GM23338 (cell line): ENCODE data around the gene CA6. TPM values are rescaled to one million over a fixed set of nuclear protein-coding genes. Genes with fewer than 3 reads are reported as not detected.

Experiments used
- ATAC-seq: fragments of 200-7000 bp; cut with Tn5 transposase; 3 replicates; pipeline ENCODE4 v1.9.1; 2020
- DNase-seq: peaks from one replicate; pipeline ENCODE4 v3.0.0-alpha.2; 2015; ENCODE audit warnings: low spot score
- H2AFZ ChIP-seq: fragments of 200-600 bp; sonication (generic); 2 replicates; pipeline ENCODE4 v1.8.0; 2016; ENCODE audit warnings: antibody characterized with exemption, mild to moderate bottlenecking, moderate library complexity
- H3F3A ChIP-seq: fragments of 200-600 bp; sonication (generic); replicated peaks from 2 replicates; pipeline ENCODE4 v1.8.0; 2017; ENCODE audit warnings: antibody characterized with exemption, mixed run types, low read depth
- H3K27ac ChIP-seq: fragments of 200-600 bp; sonication (generic); 2 replicates; pipeline ENCODE4 v1.6.1; 2016; ENCODE audit warnings: low read depth
- H3K27me3 ChIP-seq: fragments of 200-600 bp; sonication (generic); 2 replicates; pipeline ENCODE4 v1.8.0; 2016; ENCODE audit warnings: mild to moderate bottlenecking, mixed run types, moderate library complexity; ENCODE audit not compliant: insufficient read depth
- H3K36me3 ChIP-seq: fragments of 200-600 bp; sonication (generic); 2 replicates; pipeline ENCODE4 v1.8.0; 2016; ENCODE audit warnings: mild to moderate bottlenecking; ENCODE audit not compliant: insufficient read depth
- H3K4me1 ChIP-seq: fragments of 200-600 bp; sonication (generic); 2 replicates; pipeline ENCODE4 v1.8.0; 2016; ENCODE audit warnings: mild to moderate bottlenecking, moderate library complexity; ENCODE audit not compliant: insufficient read depth
- H3K4me2 ChIP-seq: fragments of 200-600 bp; sonication (generic); 2 replicates; pipeline ENCODE4 v1.7.1; 2017; ENCODE audit warnings: mixed run types
- H3K4me3 ChIP-seq: fragments of 200-600 bp; sonication (generic); 2 replicates; pipeline ENCODE4 v1.6.1; 2016; ENCODE audit warnings: mixed run types
- H3K79me2 ChIP-seq: fragments of 200-600 bp; sonication (generic); replicated peaks from 2 replicates; pipeline ENCODE4 v1.8.0; 2017; ENCODE audit warnings: mild to moderate bottlenecking; ENCODE audit not compliant: insufficient read depth
- H3K9me2 ChIP-seq: fragments of 200-600 bp; sonication (generic); 2 replicates; pipeline ENCODE4 v1.8.0; 2017; ENCODE audit not compliant: insufficient read depth
- H4K20me1 ChIP-seq: fragments of 200-600 bp; sonication (generic); replicated peaks from 2 replicates; pipeline ENCODE4 v1.8.0; 2017; ENCODE audit warnings: mild to moderate bottlenecking; ENCODE audit not compliant: insufficient read depth
- H3K27ac Mint-ChIP-seq: 2 replicates; pipeline ENCODE4 v1.8.0; 2020; ENCODE audit warnings: inconsistent platforms, mild to moderate bottlenecking, moderate library complexity, mixed read lengths
- H3K27me3 Mint-ChIP-seq: 3 replicates; pipeline ENCODE4 v1.8.0; 2022; ENCODE audit warnings: low read depth, mild to moderate bottlenecking, moderate library complexity, mixed read lengths, inconsistent platforms; ENCODE audit not compliant: insufficient read depth, poor library complexity
- H3K36me3 Mint-ChIP-seq: 3 replicates; pipeline ENCODE4 v1.8.0; 2021; ENCODE audit warnings: low read depth, mild to moderate bottlenecking, inconsistent platforms, moderate library complexity, mixed read lengths
- H3K4me1 Mint-ChIP-seq: 3 replicates; pipeline ENCODE4 v1.8.0; 2020; ENCODE audit warnings: mild to moderate bottlenecking, inconsistent platforms, mixed read lengths
- H3K4me3 Mint-ChIP-seq: 3 replicates; pipeline ENCODE4 v1.8.0; 2021; ENCODE audit warnings: moderate library complexity, mild to moderate bottlenecking, inconsistent platforms, mixed read lengths
- H3K9me3 Mint-ChIP-seq: 3 replicates; pipeline ENCODE4 v1.8.0; 2020; ENCODE audit warnings: moderate library complexity, mild to moderate bottlenecking, inconsistent platforms, mixed read lengths
- CREB1 ChIP-seq: fragments of 250-450 bp; sonication (Bioruptor Pico); IDR thresholded peaks from 2 replicates; pipeline ENCODE4 v1.5.0; 2020; ENCODE audit warnings: low read depth, mild to moderate bottlenecking, moderate library complexity
- EZH2 ChIP-seq: fragments of 200-600 bp; sonication (generic); IDR thresholded peaks from one replicate; pipeline ENCODE4 v1.8.0; 2017; ENCODE audit warnings: antibody characterized with exemption, mild to moderate bottlenecking, low read depth; ENCODE audit not compliant: unreplicated experiment
- ZNF114 ChIP-seq: fragments of 250-450 bp; sonication (Bioruptor Pico); IDR thresholded peaks from 2 replicates; pipeline ENCODE4 v1.5.0; 2020; ENCODE audit warnings: mild to moderate bottlenecking, moderate library complexity
- polyA plus RNA-seq: library from polyadenylated mRNA; unstranded; fragments of >200 nt; fragmentation: Nextera tagmentation; extraction: Ambion mirVana; gene quantifications from 2 replicates; pipeline ENCODE4 v1.2.1, GENCODE V29; 2016
- total RNA-seq: library from RNA; depleted of rRNA; stranded (reverse); fragments of >200 nt; shearing (Covaris generic); gene quantifications from 2 replicates; pipeline ENCODE4 v1.2.3, GENCODE V29; 2014
- TF ChIP-seq, protein P1 (sequence below): IDR thresholded peaks from one replicate; pipeline ENCODE4 v1.6.1; 2018; ENCODE audit warnings: antibody characterized with exemption; ENCODE audit not compliant: unreplicated experiment
- TF ChIP-seq, protein P2 (sequence below): fragments of 250-450 bp; sonication (Bioruptor Pico); IDR thresholded peaks from 2 replicates; pipeline ENCODE4 v1.5.0; 2020; ENCODE audit warnings: mild to moderate bottlenecking, moderate library complexity
- TF ChIP-seq, protein P3 (sequence below): IDR thresholded peaks from 2 replicates; pipeline ENCODE4 v1.6.1; 2016; ENCODE audit warnings: antibody characterized with exemption

The CA6 gene
- total and polyA plus RNA-seq, 2 experiments from 2014 or later: not detected

DNA sequence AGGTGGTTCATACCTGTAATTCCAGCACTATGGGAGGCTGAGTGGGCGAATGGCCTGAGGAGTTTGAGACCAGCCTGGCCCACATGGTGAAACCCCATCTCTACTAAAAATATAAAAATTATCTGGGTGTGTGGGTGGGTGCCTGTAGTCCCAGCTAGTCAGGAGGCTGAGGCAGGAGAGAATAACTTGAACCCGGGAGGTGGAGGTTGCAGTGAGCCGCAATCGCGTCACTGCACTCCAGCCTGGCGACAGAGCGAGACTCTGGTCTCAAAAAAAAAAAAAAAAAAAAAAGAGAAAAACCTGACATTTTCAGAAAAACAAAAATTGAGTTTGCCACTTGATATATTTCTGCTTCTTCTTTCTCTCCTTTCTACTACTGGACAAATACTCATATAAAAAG lies 24.3 kb downstream of the CA6 start:
- ATAC-seq (no peak), DNase-seq (no peak)
- Mint-ChIP-seq H3K27ac (no peak overlapping the region), H3K9me3 (no peaks in the 10 kb centered on the region; the same call in 2 of the 3 replicates), H3K27me3 (peaks cover 2% of the 10 kb centered on the region), H3K36me3 (no peaks in the 10 kb centered on the region), H3K4me3 (no peak overlapping the region), H3K4me1 (no peaks in the 10 kb centered on the region)
- Histone ChIP-seq H3K27ac (no peak overlapping the region), H3K9me2 (no peaks in the 10 kb centered on the region), H3K79me2 (no peaks in the 10 kb centered on the region), H3K36me3 (no peaks in the 10 kb centered on the region), H2AFZ (no peak overlapping the region), H3F3A (no peaks in the 10 kb centered on the region), H3K4me1 (no peaks in the 10 kb centered on the region), H3K27me3 (no peaks in the 10 kb centered on the region), H3K4me3 (no peak overlapping the region), H4K20me1 (no peaks in the 10 kb centered on the region), H3K4me2 (no peak overlapping the region)
- TF ChIP-seq CREB1 (CRISPR knock-in tag) (no peak), EZH2 (no peak), ZNF114 (CRISPR knock-in tag) (no peak)
- TF ChIP-seq, protein P1, sequence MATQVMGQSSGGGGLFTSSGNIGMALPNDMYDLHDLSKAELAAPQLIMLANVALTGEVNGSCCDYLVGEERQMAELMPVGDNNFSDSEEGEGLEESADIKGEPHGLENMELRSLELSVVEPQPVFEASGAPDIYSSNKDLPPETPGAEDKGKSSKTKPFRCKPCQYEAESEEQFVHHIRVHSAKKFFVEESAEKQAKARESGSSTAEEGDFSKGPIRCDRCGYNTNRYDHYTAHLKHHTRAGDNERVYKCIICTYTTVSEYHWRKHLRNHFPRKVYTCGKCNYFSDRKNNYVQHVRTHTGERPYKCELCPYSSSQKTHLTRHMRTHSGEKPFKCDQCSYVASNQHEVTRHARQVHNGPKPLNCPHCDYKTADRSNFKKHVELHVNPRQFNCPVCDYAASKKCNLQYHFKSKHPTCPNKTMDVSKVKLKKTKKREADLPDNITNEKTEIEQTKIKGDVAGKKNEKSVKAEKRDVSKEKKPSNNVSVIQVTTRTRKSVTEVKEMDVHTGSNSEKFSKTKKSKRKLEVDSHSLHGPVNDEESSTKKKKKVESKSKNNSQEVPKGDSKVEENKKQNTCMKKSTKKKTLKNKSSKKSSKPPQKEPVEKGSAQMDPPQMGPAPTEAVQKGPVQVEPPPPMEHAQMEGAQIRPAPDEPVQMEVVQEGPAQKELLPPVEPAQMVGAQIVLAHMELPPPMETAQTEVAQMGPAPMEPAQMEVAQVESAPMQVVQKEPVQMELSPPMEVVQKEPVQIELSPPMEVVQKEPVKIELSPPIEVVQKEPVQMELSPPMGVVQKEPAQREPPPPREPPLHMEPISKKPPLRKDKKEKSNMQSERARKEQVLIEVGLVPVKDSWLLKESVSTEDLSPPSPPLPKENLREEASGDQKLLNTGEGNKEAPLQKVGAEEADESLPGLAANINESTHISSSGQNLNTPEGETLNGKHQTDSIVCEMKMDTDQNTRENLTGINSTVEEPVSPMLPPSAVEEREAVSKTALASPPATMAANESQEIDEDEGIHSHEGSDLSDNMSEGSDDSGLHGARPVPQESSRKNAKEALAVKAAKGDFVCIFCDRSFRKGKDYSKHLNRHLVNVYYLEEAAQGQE: no peak
- TF ChIP-seq, protein P2, sequence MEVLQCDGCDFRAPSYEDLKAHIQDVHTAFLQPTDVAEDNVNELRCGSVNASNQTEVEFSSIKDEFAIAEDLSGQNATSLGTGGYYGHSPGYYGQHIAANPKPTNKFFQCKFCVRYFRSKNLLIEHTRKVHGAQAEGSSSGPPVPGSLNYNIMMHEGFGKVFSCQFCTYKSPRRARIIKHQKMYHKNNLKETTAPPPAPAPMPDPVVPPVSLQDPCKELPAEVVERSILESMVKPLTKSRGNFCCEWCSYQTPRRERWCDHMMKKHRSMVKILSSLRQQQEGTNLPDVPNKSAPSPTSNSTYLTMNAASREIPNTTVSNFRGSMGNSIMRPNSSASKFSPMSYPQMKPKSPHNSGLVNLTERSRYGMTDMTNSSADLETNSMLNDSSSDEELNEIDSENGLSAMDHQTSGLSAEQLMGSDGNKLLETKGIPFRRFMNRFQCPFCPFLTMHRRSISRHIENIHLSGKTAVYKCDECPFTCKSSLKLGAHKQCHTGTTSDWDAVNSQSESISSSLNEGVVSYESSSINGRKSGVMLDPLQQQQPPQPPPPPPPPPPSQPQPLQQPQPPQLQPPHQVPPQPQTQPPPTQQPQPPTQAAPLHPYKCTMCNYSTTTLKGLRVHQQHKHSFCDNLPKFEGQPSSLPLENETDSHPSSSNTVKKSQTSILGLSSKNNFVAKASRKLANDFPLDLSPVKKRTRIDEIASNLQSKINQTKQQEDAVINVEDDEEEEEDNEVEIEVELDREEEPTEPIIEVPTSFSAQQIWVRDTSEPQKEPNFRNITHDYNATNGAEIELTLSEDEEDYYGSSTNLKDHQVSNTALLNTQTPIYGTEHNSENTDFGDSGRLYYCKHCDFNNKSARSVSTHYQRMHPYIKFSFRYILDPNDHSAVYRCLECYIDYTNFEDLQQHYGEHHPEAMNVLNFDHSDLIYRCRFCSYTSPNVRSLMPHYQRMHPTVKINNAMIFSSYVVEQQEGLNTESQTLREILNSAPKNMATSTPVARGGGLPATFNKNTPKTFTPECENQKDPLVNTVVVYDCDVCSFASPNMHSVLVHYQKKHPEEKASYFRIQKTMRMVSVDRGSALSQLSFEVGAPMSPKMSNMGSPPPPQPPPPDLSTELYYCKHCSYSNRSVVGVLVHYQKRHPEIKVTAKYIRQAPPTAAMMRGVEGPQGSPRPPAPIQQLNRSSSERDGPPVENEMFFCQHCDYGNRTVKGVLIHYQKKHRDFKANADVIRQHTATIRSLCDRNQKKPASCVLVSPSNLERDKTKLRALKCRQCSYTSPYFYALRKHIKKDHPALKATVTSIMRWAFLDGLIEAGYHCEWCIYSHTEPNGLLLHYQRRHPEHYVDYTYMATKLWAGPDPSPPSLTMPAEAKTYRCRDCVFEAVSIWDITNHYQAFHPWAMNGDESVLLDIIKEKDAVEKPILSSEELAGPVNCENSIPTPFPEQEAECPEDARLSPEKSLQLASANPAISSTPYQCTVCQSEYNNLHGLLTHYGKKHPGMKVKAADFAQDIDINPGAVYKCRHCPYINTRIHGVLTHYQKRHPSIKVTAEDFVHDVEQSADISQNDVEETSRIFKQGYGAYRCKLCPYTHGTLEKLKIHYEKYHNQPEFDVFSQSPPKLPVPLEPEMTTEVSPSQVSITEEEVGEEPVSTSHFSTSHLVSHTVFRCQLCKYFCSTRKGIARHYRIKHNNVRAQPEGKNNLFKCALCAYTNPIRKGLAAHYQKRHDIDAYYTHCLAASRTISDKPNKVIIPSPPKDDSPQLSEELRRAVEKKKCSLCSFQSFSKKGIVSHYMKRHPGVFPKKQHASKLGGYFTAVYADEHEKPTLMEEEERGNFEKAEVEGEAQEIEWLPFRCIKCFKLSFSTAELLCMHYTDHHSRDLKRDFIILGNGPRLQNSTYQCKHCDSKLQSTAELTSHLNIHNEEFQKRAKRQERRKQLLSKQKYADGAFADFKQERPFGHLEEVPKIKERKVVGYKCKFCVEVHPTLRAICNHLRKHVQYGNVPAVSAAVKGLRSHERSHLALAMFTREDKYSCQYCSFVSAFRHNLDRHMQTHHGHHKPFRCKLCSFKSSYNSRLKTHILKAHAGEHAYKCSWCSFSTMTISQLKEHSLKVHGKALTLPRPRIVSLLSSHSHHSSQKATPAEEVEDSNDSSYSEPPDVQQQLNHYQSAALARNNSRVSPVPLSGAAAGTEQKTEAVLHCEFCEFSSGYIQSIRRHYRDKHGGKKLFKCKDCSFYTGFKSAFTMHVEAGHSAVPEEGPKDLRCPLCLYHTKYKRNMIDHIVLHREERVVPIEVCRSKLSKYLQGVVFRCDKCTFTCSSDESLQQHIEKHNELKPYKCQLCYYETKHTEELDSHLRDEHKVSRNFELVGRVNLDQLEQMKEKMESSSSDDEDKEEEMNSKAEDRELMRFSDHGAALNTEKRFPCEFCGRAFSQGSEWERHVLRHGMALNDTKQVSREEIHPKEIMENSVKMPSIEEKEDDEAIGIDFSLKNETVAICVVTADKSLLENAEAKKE (CRISPR knock-in tag): no peak
- TF ChIP-seq, protein P3, sequence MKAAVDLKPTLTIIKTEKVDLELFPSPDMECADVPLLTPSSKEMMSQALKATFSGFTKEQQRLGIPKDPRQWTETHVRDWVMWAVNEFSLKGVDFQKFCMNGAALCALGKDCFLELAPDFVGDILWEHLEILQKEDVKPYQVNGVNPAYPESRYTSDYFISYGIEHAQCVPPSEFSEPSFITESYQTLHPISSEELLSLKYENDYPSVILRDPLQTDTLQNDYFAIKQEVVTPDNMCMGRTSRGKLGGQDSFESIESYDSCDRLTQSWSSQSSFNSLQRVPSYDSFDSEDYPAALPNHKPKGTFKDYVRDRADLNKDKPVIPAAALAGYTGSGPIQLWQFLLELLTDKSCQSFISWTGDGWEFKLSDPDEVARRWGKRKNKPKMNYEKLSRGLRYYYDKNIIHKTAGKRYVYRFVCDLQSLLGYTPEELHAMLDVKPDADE: no peak
